NT2/D1 (cell line): ENCODE results near the gene ARRDC1.

Source experiments
- YY1 ChIP-seq: IDR thresholded peaks from 2 replicates; pipeline ENCODE4 v1.6.1; 2011; ENCODE audit not compliant: insufficient read length, insufficient read depth
- ZNF274 ChIP-seq: IDR thresholded peaks from 2 replicates; pipeline ENCODE4 v1.6.1; 2011; ENCODE audit warnings: mild to moderate bottlenecking, low read depth, low read length

GRCh38 chr9:137614631-137615386 lies 9.3 kb downstream of the ARRDC1 start:
- TF ChIP-seq YY1 (no peak), ZNF274 (no peak)
